ENCODE results near the gene ADAM10.

Gene ADAM10

GRCh38 chr15:58575045-58575786 lies 174.3 kb downstream of the ADAM10 start:
- DNase-seq (ENCODE audit: extremely low read depth, low read depth): no peak
- TF ChIP-seq, protein P1, sequence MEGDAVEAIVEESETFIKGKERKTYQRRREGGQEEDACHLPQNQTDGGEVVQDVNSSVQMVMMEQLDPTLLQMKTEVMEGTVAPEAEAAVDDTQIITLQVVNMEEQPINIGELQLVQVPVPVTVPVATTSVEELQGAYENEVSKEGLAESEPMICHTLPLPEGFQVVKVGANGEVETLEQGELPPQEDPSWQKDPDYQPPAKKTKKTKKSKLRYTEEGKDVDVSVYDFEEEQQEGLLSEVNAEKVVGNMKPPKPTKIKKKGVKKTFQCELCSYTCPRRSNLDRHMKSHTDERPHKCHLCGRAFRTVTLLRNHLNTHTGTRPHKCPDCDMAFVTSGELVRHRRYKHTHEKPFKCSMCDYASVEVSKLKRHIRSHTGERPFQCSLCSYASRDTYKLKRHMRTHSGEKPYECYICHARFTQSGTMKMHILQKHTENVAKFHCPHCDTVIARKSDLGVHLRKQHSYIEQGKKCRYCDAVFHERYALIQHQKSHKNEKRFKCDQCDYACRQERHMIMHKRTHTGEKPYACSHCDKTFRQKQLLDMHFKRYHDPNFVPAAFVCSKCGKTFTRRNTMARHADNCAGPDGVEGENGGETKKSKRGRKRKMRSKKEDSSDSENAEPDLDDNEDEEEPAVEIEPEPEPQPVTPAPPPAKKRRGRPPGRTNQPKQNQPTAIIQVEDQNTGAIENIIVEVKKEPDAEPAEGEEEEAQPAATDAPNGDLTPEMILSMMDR (IDR thresholded peaks at IDR 0.05; ENCODE audit: low read depth, low read length): no peak

- no peak for DNase-seq (ENCODE audit: extremely low read depth, low read depth)
- TF ChIP-seq, protein P1 (IDR thresholded peaks at IDR 0.05; ENCODE audit: low read depth, low read length): no peak
These were observed 174.9 kb downstream of the ADAM10 start for GRCh38 chr15:58574631-58575030.

DNA sequence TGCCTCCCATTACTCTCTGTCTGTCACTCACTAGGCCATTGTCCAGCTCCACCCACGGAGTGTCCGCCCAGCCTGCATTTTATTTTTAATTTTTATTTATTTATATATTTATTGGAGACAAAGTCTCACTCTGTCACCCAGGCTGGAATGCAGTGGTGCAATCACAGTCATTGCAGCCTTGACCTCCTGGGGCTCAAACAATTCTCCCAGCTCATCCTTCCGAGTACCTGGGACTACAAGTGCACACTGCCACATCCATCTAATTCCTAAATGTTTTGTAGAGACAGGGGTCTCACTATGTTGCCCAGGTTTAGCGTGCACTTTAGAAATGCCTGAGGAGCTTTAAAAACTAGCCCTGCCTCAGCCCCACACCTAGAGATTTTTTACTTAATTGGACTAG lies 176.2 kb downstream of the ADAM10 start:
- TF ChIP-seq, protein P1 (IDR thresholded peaks at IDR 0.05; ENCODE audit: low read depth, low read length): no peak
- no peak for DNase-seq (ENCODE audit: extremely low read depth, low read depth)

DNA sequence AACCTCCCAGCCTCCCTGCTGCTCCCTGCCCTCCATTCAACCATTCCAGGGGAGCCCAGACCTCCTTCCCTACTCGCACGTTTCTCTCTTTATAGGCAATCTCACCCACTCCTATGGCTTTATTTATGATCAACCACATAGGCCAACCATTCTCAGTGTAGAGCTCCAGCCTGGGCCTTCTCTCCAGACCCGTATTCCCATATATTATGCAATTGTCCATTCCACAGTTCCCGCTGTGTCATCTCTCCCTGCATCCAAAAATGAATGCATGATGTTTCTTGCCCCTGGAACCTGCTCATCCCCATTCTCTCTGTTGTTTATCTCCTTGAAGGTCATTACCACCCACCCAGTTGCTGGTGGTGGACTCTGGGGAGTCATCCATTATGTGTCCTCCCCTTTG lies 177.0 kb downstream of the ADAM10 start:
- DNase-seq (ENCODE audit: extremely low read depth, low read depth): no peak
- TF ChIP-seq, protein P1 (IDR thresholded peaks at IDR 0.05; ENCODE audit: low read depth, low read length): no peak

DNA sequence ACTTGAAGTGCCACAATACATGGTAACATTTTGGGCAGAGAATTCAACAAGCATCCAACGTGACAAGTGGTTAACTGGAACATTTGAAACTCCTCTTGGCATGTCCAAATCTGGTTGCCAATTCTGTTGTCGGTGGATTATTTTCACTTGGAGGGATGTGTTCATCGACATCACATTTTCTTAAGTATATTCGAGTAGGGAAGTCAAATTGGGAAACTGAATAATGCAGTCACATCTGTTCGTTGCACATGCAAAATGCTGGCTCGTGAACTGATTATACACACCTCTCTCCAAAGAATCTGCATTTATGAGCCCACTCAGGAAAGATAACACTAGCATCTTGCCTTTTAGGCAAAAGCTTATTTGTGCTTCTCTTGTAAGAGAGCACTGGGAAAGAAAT lies 178.0 kb downstream of the ADAM10 start:
- no peak for DNase-seq (ENCODE audit: extremely low read depth, low read depth)
- TF ChIP-seq, protein P1 (IDR thresholded peaks at IDR 0.05; ENCODE audit: low read depth, low read length): no peak

GRCh38 chr15:58569455-58569854 lies 180.1 kb downstream of the ADAM10 start:
- TF ChIP-seq, protein P1 (IDR thresholded peaks at IDR 0.05; ENCODE audit: low read depth, low read length): no peak
- DNase-seq (ENCODE audit: extremely low read depth, low read depth): no peak

DNA sequence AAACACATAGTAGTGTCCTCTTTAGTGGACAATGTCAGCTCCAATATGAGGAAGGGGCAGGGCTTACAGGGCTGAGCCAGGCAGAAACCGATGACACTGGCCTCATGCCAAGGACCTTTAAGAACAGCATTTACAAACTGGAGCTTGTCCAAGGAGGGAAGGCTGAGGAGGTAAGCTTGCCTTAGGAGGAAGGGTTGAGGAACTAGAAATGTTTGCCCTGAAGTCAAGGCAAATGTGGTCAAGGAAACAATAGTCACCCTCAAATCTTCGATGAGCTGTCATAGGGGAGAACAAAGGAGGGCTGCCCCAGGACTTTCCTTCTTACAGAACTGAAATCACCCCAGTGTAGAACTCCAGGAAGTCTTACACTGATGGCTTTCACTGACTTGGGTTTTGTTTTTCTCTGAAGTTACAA lies 181.3 kb downstream of the ADAM10 start:
- no peak for DNase-seq (ENCODE audit: extremely low read depth, low read depth)
- TF ChIP-seq, protein P1 (IDR thresholded peaks at IDR 0.05; ENCODE audit: low read depth, low read length): no peak
